Astrocyte (in vitro differentiated cells and primary cell): ENCODE results near the gene LAMTOR3. TPM values are rescaled to one million over a fixed set of nuclear protein-coding genes. Genes with fewer than 3 reads are reported as not detected.

Experiments used
- DNase-seq: peaks from one replicate; pipeline ENCODE4 v3.0.0-alpha.2; 2010; ENCODE audit warnings: low read depth
- FAIRE-seq: peaks from 2 replicates; lab custom pipeline; 2011; peaks lifted over from hg19 to GRCh38; lab: Jason Lieb, UNC
- H2AFZ ChIP-seq: 2 replicates; pipeline ENCODE4 v1.6.0; 2012; ENCODE audit warnings: low read depth, low read length, inconsistent platforms
- H3K27ac ChIP-seq: 2 replicates; pipeline ENCODE4 v1.5.1; 2011; ENCODE audit warnings: low read depth, low read length, inconsistent platforms
- H3K27me3 ChIP-seq: 2 replicates; pipeline ENCODE4 v1.6.0; 2011; ENCODE audit warnings: low read length, inconsistent platforms; ENCODE audit not compliant: insufficient read depth
- H3K36me3 ChIP-seq: 2 replicates; pipeline ENCODE4 v1.5.1; 2011; ENCODE audit warnings: low read length, inconsistent platforms; ENCODE audit not compliant: insufficient read depth
- H3K4me1 ChIP-seq: 2 replicates; pipeline ENCODE4 v1.5.1; 2011; ENCODE audit warnings: low read length, inconsistent platforms; ENCODE audit not compliant: insufficient read depth
- H3K4me2 ChIP-seq: 2 replicates; pipeline ENCODE4 v1.6.0; 2012; ENCODE audit warnings: low read length, inconsistent platforms
- H3K4me3 ChIP-seq: 2 replicates; pipeline ENCODE4 v1.5.1; 2011; ENCODE audit warnings: low read depth, mild to moderate bottlenecking, low read length, inconsistent platforms; ENCODE audit not compliant: insufficient read depth
- H3K79me2 ChIP-seq: 2 replicates; pipeline ENCODE4 v1.6.0; 2012; ENCODE audit warnings: mild to moderate bottlenecking, low read length, inconsistent platforms; ENCODE audit not compliant: insufficient read depth
- H3K9ac ChIP-seq: 2 replicates; pipeline ENCODE4 v1.6.0; 2012; ENCODE audit warnings: mild to moderate bottlenecking, low read length, inconsistent platforms
- H3K9me3 ChIP-seq: 2 replicates; pipeline ENCODE4 v1.5.1; 2012; ENCODE audit warnings: low read depth, mild to moderate bottlenecking, low read length, inconsistent platforms; ENCODE audit not compliant: insufficient read depth
- H4K20me1 ChIP-seq: 2 replicates; pipeline ENCODE4 v1.6.0; 2012; ENCODE audit warnings: low read length, inconsistent platforms; ENCODE audit not compliant: insufficient read depth
- H3K27ac Mint-ChIP-seq: one replicate; pipeline ENCODE4 v1.8.0; 2021; ENCODE audit warnings: mild to moderate bottlenecking, mixed read lengths; ENCODE audit not compliant: unreplicated experiment
- H3K27me3 Mint-ChIP-seq: one replicate; pipeline ENCODE4 v1.8.0; 2021; ENCODE audit warnings: low read depth, mixed read lengths; ENCODE audit not compliant: unreplicated experiment
- H3K36me3 Mint-ChIP-seq: one replicate; pipeline ENCODE4 v1.8.0; 2021; ENCODE audit warnings: low read depth, mixed read lengths; ENCODE audit not compliant: unreplicated experiment
- H3K4me1 Mint-ChIP-seq: one replicate; pipeline ENCODE4 v1.8.0; 2021; ENCODE audit warnings: low read depth, mixed read lengths; ENCODE audit not compliant: unreplicated experiment
- H3K4me3 Mint-ChIP-seq: one replicate; pipeline ENCODE4 v1.8.0; 2021; ENCODE audit warnings: mild to moderate bottlenecking, moderate library complexity, mixed read lengths; ENCODE audit not compliant: unreplicated experiment
- H3K9me3 Mint-ChIP-seq: one replicate; pipeline ENCODE4 v1.8.0; 2021; ENCODE audit warnings: mild to moderate bottlenecking, mixed read lengths; ENCODE audit not compliant: unreplicated experiment
- EZH2 ChIP-seq: IDR thresholded peaks from 2 replicates; pipeline ENCODE4 v1.6.1; 2012; ENCODE audit warnings: mild to moderate bottlenecking, low read length, inconsistent platforms; ENCODE audit not compliant: insufficient read depth
- total RNA-seq: library from RNA; stranded (reverse); gene quantifications from 2 replicates; pipeline ENCODE4 v1.2.1, GENCODE V29; 2021
- TF ChIP-seq, protein P1 (sequence below): IDR thresholded peaks from 2 replicates; pipeline ENCODE4 v1.5.1; 2011; ENCODE audit warnings: low read depth, mild to moderate bottlenecking, inconsistent platforms, low read length, moderate library complexity; ENCODE audit not compliant: insufficient read depth

The LAMTOR3 gene
- total RNA-seq, 1 donor from 2014 or later: 53.9 TPM

DNA sequence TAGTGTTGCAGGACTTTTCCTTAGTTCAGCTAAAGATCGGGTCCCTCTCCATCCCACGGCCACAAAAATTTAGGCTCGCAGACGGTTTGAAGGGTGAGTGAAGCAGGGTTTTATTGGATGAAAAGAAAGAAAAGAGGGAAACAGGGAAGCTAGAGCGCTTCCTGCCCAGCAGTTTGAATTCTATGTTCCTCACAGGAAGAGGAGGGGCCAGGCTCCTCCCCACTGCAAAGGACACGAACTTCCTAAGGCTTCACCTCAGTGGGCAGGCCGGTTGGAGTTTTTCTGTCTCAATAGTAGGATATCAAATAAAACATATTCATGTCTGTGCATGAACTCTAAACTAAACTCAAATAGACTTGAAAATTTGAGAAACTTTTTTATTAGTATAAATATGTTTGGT, 50.2 kb downstream of the LAMTOR3 start:
- TF ChIP-seq, protein P1, sequence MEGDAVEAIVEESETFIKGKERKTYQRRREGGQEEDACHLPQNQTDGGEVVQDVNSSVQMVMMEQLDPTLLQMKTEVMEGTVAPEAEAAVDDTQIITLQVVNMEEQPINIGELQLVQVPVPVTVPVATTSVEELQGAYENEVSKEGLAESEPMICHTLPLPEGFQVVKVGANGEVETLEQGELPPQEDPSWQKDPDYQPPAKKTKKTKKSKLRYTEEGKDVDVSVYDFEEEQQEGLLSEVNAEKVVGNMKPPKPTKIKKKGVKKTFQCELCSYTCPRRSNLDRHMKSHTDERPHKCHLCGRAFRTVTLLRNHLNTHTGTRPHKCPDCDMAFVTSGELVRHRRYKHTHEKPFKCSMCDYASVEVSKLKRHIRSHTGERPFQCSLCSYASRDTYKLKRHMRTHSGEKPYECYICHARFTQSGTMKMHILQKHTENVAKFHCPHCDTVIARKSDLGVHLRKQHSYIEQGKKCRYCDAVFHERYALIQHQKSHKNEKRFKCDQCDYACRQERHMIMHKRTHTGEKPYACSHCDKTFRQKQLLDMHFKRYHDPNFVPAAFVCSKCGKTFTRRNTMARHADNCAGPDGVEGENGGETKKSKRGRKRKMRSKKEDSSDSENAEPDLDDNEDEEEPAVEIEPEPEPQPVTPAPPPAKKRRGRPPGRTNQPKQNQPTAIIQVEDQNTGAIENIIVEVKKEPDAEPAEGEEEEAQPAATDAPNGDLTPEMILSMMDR: no peak
- no peak for TF ChIP-seq EZH2
- Mint-ChIP-seq H3K9me3 (no peaks in the 10 kb centered on the region), H3K27me3 (peaks cover 1% of the 10 kb centered on the region), H3K27ac (no peak overlapping the region), H3K4me1 (peaks cover 7% of the 10 kb centered on the region), H3K36me3 (no peaks in the 10 kb centered on the region), H3K4me3 (no peak overlapping the region)
- Histone ChIP-seq H2AFZ (no peak overlapping the region), H3K27ac (no peak overlapping the region), H3K4me3 (no peak overlapping the region), H4K20me1 (no peaks in the 10 kb centered on the region), H3K4me2 (no peak overlapping the region), H3K4me1 (no peaks in the 10 kb centered on the region), H3K27me3 (no peaks in the 10 kb centered on the region), H3K36me3 (no peaks in the 10 kb centered on the region), H3K79me2 (no peaks in the 10 kb centered on the region), H3K9ac (no peak overlapping the region), H3K9me3 (no peaks in the 10 kb centered on the region)
- FAIRE-seq (no peak), DNase-seq (no peak)

DNA sequence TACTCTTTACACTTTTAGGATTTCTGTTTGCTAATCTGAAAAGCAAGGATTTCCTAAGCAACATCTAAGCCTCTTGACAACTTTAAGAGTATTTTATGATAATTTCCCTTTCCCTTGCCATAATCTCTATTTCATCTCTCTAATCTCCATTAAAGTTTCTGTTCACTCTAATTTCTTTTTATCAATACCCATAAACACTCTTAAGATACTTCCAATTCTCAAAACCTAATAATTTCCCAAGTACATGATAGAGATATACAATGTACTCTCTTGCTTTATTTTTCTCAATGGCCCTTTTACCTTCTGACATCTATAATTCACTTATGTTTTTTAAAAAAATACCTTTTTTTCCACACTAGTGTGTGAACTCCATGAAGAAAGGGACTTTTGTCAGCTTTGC, 50.8 kb downstream of the LAMTOR3 start:
- H3K4me2 ChIP-seq: no peak overlapping the region
- no peaks in the 10 kb centered on the region for H3K9me3 Mint-ChIP-seq
- no peaks in the 10 kb centered on the region for H4K20me1 ChIP-seq
- H3K9me3 ChIP-seq: no peaks in the 10 kb centered on the region
- no peak overlapping the region for H3K9ac ChIP-seq
- no peak overlapping the region for H2AFZ ChIP-seq
- H3K27ac Mint-ChIP-seq: no peak overlapping the region
- no peak overlapping the region for H3K4me3 Mint-ChIP-seq
- no peaks in the 10 kb centered on the region for H3K27me3 Mint-ChIP-seq
- H3K4me3 ChIP-seq: no peak overlapping the region
- no peaks in the 10 kb centered on the region for H3K4me1 ChIP-seq
- H3K4me1 Mint-ChIP-seq: peaks cover 7% of the 10 kb centered on the region
- no peak for TF ChIP-seq EZH2
- TF ChIP-seq, protein P1: no peak
- no peak for DNase-seq
- H3K27me3 ChIP-seq: no peaks in the 10 kb centered on the region
- no peak overlapping the region for H3K27ac ChIP-seq
- no peaks in the 10 kb centered on the region for H3K79me2 ChIP-seq
- no peak for FAIRE-seq
- H3K36me3 ChIP-seq: no peaks in the 10 kb centered on the region
- H3K36me3 Mint-ChIP-seq: no peaks in the 10 kb centered on the region

DNA sequence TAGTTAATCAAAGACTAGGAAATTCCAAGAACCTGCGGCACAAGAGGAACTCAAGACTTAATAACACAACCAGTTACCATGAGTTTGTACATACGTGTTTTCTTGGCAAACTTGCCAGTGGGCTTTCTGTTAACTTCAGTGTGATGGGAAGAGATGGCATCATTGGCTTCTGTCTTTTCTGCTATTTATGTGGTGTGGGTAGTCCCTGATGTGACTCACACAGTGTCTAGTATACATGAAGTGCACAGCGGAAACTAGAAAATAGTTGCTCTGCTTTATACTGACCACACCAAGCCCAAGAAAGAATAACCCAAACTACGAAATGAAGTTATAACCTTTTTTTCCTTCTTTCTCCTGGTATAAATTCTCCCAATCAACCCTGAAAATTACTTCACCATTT, 53.1 kb downstream of the LAMTOR3 start:
- peaks cover 2% of the 10 kb centered on the region for H3K27me3 Mint-ChIP-seq
- H3K36me3 ChIP-seq: no peaks in the 10 kb centered on the region
- peaks cover 4% of the 10 kb centered on the region for H3K9me3 Mint-ChIP-seq
- no peak overlapping the region for H3K27ac ChIP-seq
- no peaks in the 10 kb centered on the region for H3K36me3 Mint-ChIP-seq
- DNase-seq (no peak), FAIRE-seq (no peak)
- no peak overlapping the region for H3K4me3 Mint-ChIP-seq
- no peak overlapping the region for H2AFZ ChIP-seq
- H3K4me1 Mint-ChIP-seq: peaks cover 7% of the 10 kb centered on the region
- no peak overlapping the region for H3K9ac ChIP-seq
- H3K4me2 ChIP-seq: no peak overlapping the region
- no peaks in the 10 kb centered on the region for H3K4me1 ChIP-seq
- no peaks in the 10 kb centered on the region for H3K9me3 ChIP-seq
- TF ChIP-seq, protein P1: no peak
- no peak for TF ChIP-seq EZH2
- H3K27ac Mint-ChIP-seq: no peak overlapping the region
- no peaks in the 10 kb centered on the region for H3K27me3 ChIP-seq
- H3K79me2 ChIP-seq: no peaks in the 10 kb centered on the region
- H4K20me1 ChIP-seq: no peaks in the 10 kb centered on the region
- no peak overlapping the region for H3K4me3 ChIP-seq
